ENCODE measurements around the gene PASK. TPM values are rescaled to one million over a fixed set of nuclear protein-coding genes. Genes with fewer than 3 reads are reported as not detected.
A peak's percentile ranks its signal among the peaks of the same experiment; 100 is the strongest.

The PASK gene
- total and polyA plus RNA-seq, 7 donors, result 1.4 to 16.4 (median 4.4) TPM

- no peaks in the 10 kb centered on the region for H3K36me3 ChIP-seq
- DNase-seq, result peak; percentile 47
- H3K27ac ChIP-seq, result no peak overlapping the region
- TF ChIP-seq CTCF (IDR thresholded peaks at IDR 0.05) (no peak), EP300 (IDR thresholded peaks at IDR 0.05) (no peak), POLR2AphosphoS5 (IDR thresholded peaks at IDR 0.05) (no peak), POLR2A (IDR thresholded peaks at IDR 0.05) (no peak)
- intact Hi-C loops (cut with DNase I), result no loop called here
- peaks cover 4 to 35% (median 21%) of the 10 kb centered on the region in 3 donors for H3K27me3 ChIP-seq
- no peaks in the 10 kb centered on the region for H3K9me3 ChIP-seq
- H3K4me3 ChIP-seq, result no peak overlapping the region
- 88 to 90% methylated on average over 15 of the region's 15 CpGs for WGBS, 2 donors
- peaks cover 0 to 9% (median 1%) of the 10 kb centered on the region in 4 donors for H3K4me1 ChIP-seq
Observed at GRCh38 chr2:241062389-241063092, 86.7 kb downstream of the PASK start.

- Histone ChIP-seq H3K9me3 (no peaks in the 10 kb centered on the region), H3K4me1 (peaks cover 0 to 9% (median 1%) of the 10 kb centered on the region in 4 donors), H3K27me3 (peaks cover 4 to 35% (median 21%) of the 10 kb centered on the region in 3 donors), H3K36me3 (no peaks in the 10 kb centered on the region), H3K27ac (no peak overlapping the region), H3K4me3 (no peak overlapping the region)
- WGBS, 2 donors, result 73 to 84% methylated on average over 6 of the region's 6 CpGs
- no peak for TF ChIP-seq EP300 (IDR thresholded peaks at IDR 0.05)
- TF ChIP-seq POLR2A (IDR thresholded peaks at IDR 0.05), result no peak
- no peak for TF ChIP-seq POLR2AphosphoS5 (IDR thresholded peaks at IDR 0.05)
- TF ChIP-seq CTCF (IDR thresholded peaks at IDR 0.05), result no peak
- intact Hi-C loops (cut with DNase I), result no loop called here
- DNase-seq, result peak; percentile 36
Observed at GRCh38 chr2:241061275-241061674, 88.0 kb downstream of the PASK start.

Small RNAs within 50 kb of the gene (small RNA-seq; reads per million reads assigned to genes)
- 0 reads per million in 3 donors for gene AC005237.2

Other genes with a start within 250 kb of the PASK start
- gene CROCC2, start 243.1 kb downstream of the PASK start, total RNA-seq, result not detected
- under 1 TPM in 2 of 3 donors, not detected in 1; under 0.01 to 0.09 TPM for gene CROCC2, start 243.1 kb downstream of the PASK start, polyA plus RNA-seq
- gene SNED1, start 150.9 kb downstream of the PASK start, total RNA-seq, result 10 to 100 TPM in 3 of 4 donors, 1 to 10 TPM in 1; 8.3 to 37.1 (median 17.0) TPM
- 1 to 10 TPM in 2 of 3 donors, under 1 TPM in 1; 0.69 to 6.3 (median 3.0) TPM for gene SNED1, start 150.9 kb downstream of the PASK start, polyA plus RNA-seq
- 10 to 100 TPM; 18.9 to 47.9 (median 33.2) TPM for gene MTERF4, start 47.2 kb downstream of the PASK start, total RNA-seq
- gene MTERF4, start 47.2 kb downstream of the PASK start, polyA plus RNA-seq, result 10 to 100 TPM; 27.0 to 40.2 (median 29.1) TPM
- 10 to 100 TPM; 41.3 to 63.5 (median 56.8) TPM for gene PPP1R7, start 995 bp upstream of the PASK start, total RNA-seq
- 10 to 100 TPM; 76.3 to 89.7 (median 78.7) TPM for gene PPP1R7, start 995 bp upstream of the PASK start, polyA plus RNA-seq
- 1 to 10 TPM in 1 of 4 donors, under 1 TPM in 1, not detected in 2; 0.41 to 1.7 TPM for gene ANO7, start 39.2 kb upstream of the PASK start, total RNA-seq
- gene ANO7, start 39.2 kb upstream of the PASK start, polyA plus RNA-seq, result 10 to 100 TPM in 1 of 3 donors, 1 to 10 TPM in 2; 3.9 to 39.2 (median 7.8) TPM
- gene HDLBP, start 166.2 kb upstream of the PASK start, total RNA-seq, result 100 to 1,000 TPM; 201 to 281 (median 247) TPM
- 100 to 1,000 TPM; 115 to 182 (median 117) TPM for gene HDLBP, start 166.2 kb upstream of the PASK start, polyA plus RNA-seq
- 100 to 1,000 TPM; 245 to 295 (median 286) TPM for gene SEPTIN2, start 166.5 kb upstream of the PASK start, total RNA-seq
- gene SEPTIN2, start 166.5 kb upstream of the PASK start, polyA plus RNA-seq, result 100 to 1,000 TPM; 135 to 178 (median 166) TPM
- 10 to 100 TPM; 19.3 to 32.6 (median 28.1) TPM for gene FARP2, start 206.8 kb upstream of the PASK start, total RNA-seq
- gene FARP2, start 206.8 kb upstream of the PASK start, polyA plus RNA-seq, result 10 to 100 TPM; 24.0 to 41.6 (median 33.0) TPM

All from sigmoid colon (tissue), 7 donors.